Psoas muscle (tissue), 8 donors: ENCODE results near the gene THSD8. TPM values are rescaled to one million over a fixed set of nuclear protein-coding genes. Genes with fewer than 3 reads are reported as not detected.
"Not testable (repeated sequence)": the region's sequence is repeated elsewhere in the genome, so short reads cannot be mapped to it uniquely, and the experiment has no call there.

Experiments
- ATAC-seq, 4 donors: fragments of 200-7000 bp; cut with Tn5 transposase; one replicate each; pipeline ENCODE4 v1.9.1; 2020; ENCODE audit warnings: moderate library complexity in 3 of 4, mild to moderate bottlenecking in 2 of 4
- DNase-seq, 2 donors: peaks; one replicate each; pipeline ENCODE4 v3.0.0-alpha.2; 2020
- H3K27ac ChIP-seq: fragments of 200-600 bp; one replicate; pipeline ENCODE4 v1.8.0; 2022
- H3K27me3 ChIP-seq, 3 donors: fragments of 200-600 bp in 1 of 3; one replicate each; pipeline versions ENCODE4 v1.6.1 to v1.8.0; 2013 to 2022; ENCODE audit warnings: low read length in 2 of 3, mild to moderate bottlenecking in 2 of 3, moderate library complexity in 1 of 3; ENCODE audit not compliant: insufficient read depth in 3 of 3
- H3K36me3 ChIP-seq, 2 donors: fragments of 200-600 bp in 1 of 2; one replicate each; pipeline versions ENCODE4 v1.6.1 to v1.8.0; 2013 to 2022; ENCODE audit warnings: low read depth in 1 of 2, mild to moderate bottlenecking in 1 of 2, moderate library complexity in 1 of 2; ENCODE audit not compliant: insufficient read depth in 1 of 2
- H3K4me1 ChIP-seq: fragments of 200-600 bp; one replicate; pipeline ENCODE4 v1.8.0; 2022
- H3K4me3 ChIP-seq: fragments of 200-600 bp; one replicate; pipeline ENCODE4 v1.8.0; 2022; ENCODE audit warnings: mild to moderate bottlenecking
- H3K9me3 ChIP-seq: fragments of 200-600 bp; one replicate; pipeline ENCODE4 v1.8.0; 2022
- CTCF ChIP-seq: fragments of 200-600 bp; IDR thresholded peaks from one replicate; pipeline ENCODE4 v1.8.0; 2022; ENCODE audit warnings: antibody characterized with exemption
- WGBS, 3 donors: extraction: QIAGEN DNeasy Blood & Tissue Kit; methylation state at CpG; one replicate each; pipeline versions ENCODE4 v1.1.6 to v1.1.7; 2013; 5-methylcytosine and 5-hydroxymethylcytosine counted together
- intact Hi-C, 2 donors: fragments of 100-400 bp; cut with DNase I; formaldehyde crosslinking; loops; one replicate each; pipeline versions ENCODE4 v1.11.0 to v1.14.2; 2022
- polyA plus RNA-seq, 3 donors: library from polyadenylated mRNA; stranded (reverse); fragments of 200-250 nt; gene quantifications; one replicate each; pipeline ENCODE4 v1.2.3, GENCODE V29; 2013
- total RNA-seq, 4 donors: library from RNA; stranded (reverse); fragmentation: NEBNext Ultra II Directional in 2 of 4; extraction: Animal tissue kit (Norgen Biotek cat#: 25700) in 2 of 4; gene quantifications; one replicate each; pipeline versions ENCODE4 v1.2.1 to v1.2.4, GENCODE V29; 2021 to 2023
- donor health status: healthy with polysubstance abuse.
- donor health status: DM: no; HTN: no; CAD: no; lungs with moderate emphysema.
- donor health status: Bipolar disorder and iron deficiency.
- donor health status: healthy.
- donor health status: DM: yes; HTN: yes; CAD: no.
- donor health status: DM: no; HTN: no; CAD: no.
- donor health status: DM: no; HTN: no; CAD: no.
- donor health status: DM: yes; HTN: yes; CAD: no.

The THSD8 gene
- total and polyA plus RNA-seq, 7 donors: 0.92 to 3.2 (median 2.0) TPM

- H3K36me3 ChIP-seq: no peaks in the 10 kb centered on the region
- no peak for TF ChIP-seq CTCF
- H3K4me1 ChIP-seq: peaks cover 12% of the 10 kb centered on the region
- no peaks in the 10 kb centered on the region for H3K9me3 ChIP-seq
- DNase-seq (peak in 1 of 2 donors; percentile 51), ATAC-seq (no peak)
- 71 to 79% (median 75%) methylated on average over 11 of the region's 11 CpGs for WGBS, 3 donors
- no peak overlapping the region for H3K27ac ChIP-seq
- peaks cover 0 to 62% (median 21%) of the 10 kb centered on the region in 3 donors for H3K27me3 ChIP-seq
- intact Hi-C loops: loop anchor here in 1 of 2 donors (5.0 kb wide), 1 partner anchor 36 kb away; the partner anchor contains the start of gene RNASEH2A
- H3K4me3 ChIP-seq: no peak overlapping the region
Observed at GRCh38 chr19:12843328-12843727, 41.5 kb downstream of the THSD8 start.

- Histone ChIP-seq H3K4me3 (no peak overlapping the region), H3K36me3 (no peaks in the 10 kb centered on the region), H3K9me3 (no peaks in the 10 kb centered on the region), H3K27ac (no peak overlapping the region), H3K4me1 (peaks cover 12% of the 10 kb centered on the region), H3K27me3 (peaks cover 0 to 54% (median 12%) of the 10 kb centered on the region in 3 donors)
- DNase-seq (peak in 1 of 2 donors; percentile 10), ATAC-seq (no peak)
- intact Hi-C loops: loop anchor here in 1 of 2 donors (5.0 kb wide), 1 partner anchor 37 kb away; the partner anchor contains the start of gene RNASEH2A
- no peak for TF ChIP-seq CTCF
- 81 to 91% (median 82%) methylated on average over 3 of the region's 3 CpGs for WGBS, 3 donors
Observed at GRCh38 chr19:12843999-12844732, 42.3 kb downstream of the THSD8 start.

GRCh38 chr19:12846613-12847012, 44.7 kb downstream of the THSD8 start:
- H3K4me3 ChIP-seq, H3K4me1 ChIP-seq, ATAC-seq, H3K36me3 ChIP-seq, H3K9me3 ChIP-seq, H3K27ac ChIP-seq: not testable (repeated sequence)
- peaks cover 0 to 29% (median 2%) of the 10 kb centered on the region in 3 donors for H3K27me3 ChIP-seq
- DNase-seq: peak in 1 of 2 donors; percentile 25
- 79 to 83% (median 82%) methylated on average over 7 of the region's 7 CpGs for WGBS, 3 donors
- intact Hi-C loops: loop anchor here (2.0 to 5.0 kb wide), 4 partner anchors 74 to 169 kb away; partner anchors contain the start of gene TNPO2 (in 1 of the 2)

- WGBS, 3 donors: 10 to 13% (median 13%) methylated on average over 53 to 69 of the region's 69 CpGs
- DNase-seq: peak; percentile 87 to 93
- Histone ChIP-seq H3K4me3 (peak overlapping the region; percentile 47), H3K27me3 (peaks cover 0 to 21% (median 2%) of the 10 kb centered on the region in 3 donors), H3K4me1 (peaks cover 6% of the 10 kb centered on the region), H3K9me3 (no peaks in the 10 kb centered on the region), H3K27ac (no peak overlapping the region), H3K36me3 (no peaks in the 10 kb centered on the region)
- peak; percentile 97 to 100 (median 98) for ATAC-seq
- TF ChIP-seq CTCF: peak; percentile 100
- intact Hi-C loops: loop anchor here (2.0 to 5.0 kb wide), 4 partner anchors 75 to 170 kb away; partner anchors contain the start of gene TNPO2 (in 1 of the 2)
Observed at GRCh38 chr19:12847159-12848139, 45.6 kb downstream of the THSD8 start.

Other genes with a start within 250 kb of the THSD8 start
- 1 to 10 TPM; 1.6 to 4.9 (median 2.9) TPM for gene ZNF490, start 191.3 kb upstream of the THSD8 start, total RNA-seq
- 1 to 10 TPM in 1 of 3 donors, under 1 TPM in 2; 0.17 to 1.8 (median 0.27) TPM for gene ZNF490, start 191.3 kb upstream of the THSD8 start, polyA plus RNA-seq
- 10 to 100 TPM in 2 of 4 donors, 1 to 10 TPM in 2; 8.7 to 18.9 (median 10.9) TPM for gene ZNF791, start 191.1 kb upstream of the THSD8 start, total RNA-seq
- gene ZNF791, start 191.1 kb upstream of the THSD8 start, polyA plus RNA-seq: 1 to 10 TPM; 4.1 to 8.8 (median 4.3) TPM
- 10 to 100 TPM; 14.6 to 20.5 (median 16.2) TPM for gene MAN2B1, start 135.3 kb upstream of the THSD8 start, total RNA-seq
- 10 to 100 TPM in 2 of 3 donors, 1 to 10 TPM in 1; 9.6 to 17.8 (median 14.1) TPM for gene MAN2B1, start 135.3 kb upstream of the THSD8 start, polyA plus RNA-seq
- 1 to 10 TPM; 1.8 to 5.8 (median 3.7) TPM for gene WDR83, start 135.3 kb upstream of the THSD8 start, total RNA-seq
- gene WDR83, start 135.3 kb upstream of the THSD8 start, polyA plus RNA-seq: 1 to 10 TPM; 3.8 to 9.1 (median 5.8) TPM
- gene DHPS, start 120.2 kb upstream of the THSD8 start, total RNA-seq: 10 to 100 TPM; 75.6 to 86.7 (median 82.9) TPM
- gene DHPS, start 120.2 kb upstream of the THSD8 start, polyA plus RNA-seq: 10 to 100 TPM; 70.0 to 84.2 (median 83.8) TPM
- gene GNG14, start 114.1 kb upstream of the THSD8 start, total RNA-seq: not detected
- not detected for gene GNG14, start 114.1 kb upstream of the THSD8 start, polyA plus RNA-seq
- 1 to 10 TPM; 1.2 to 2.2 (median 1.6) TPM for gene FBXW9, start 105.4 kb upstream of the THSD8 start, total RNA-seq
- gene FBXW9, start 105.4 kb upstream of the THSD8 start, polyA plus RNA-seq: 1 to 10 TPM; 4.1 to 9.2 (median 4.4) TPM
- gene TNPO2, start 78.1 kb upstream of the THSD8 start, total RNA-seq: 10 to 100 TPM; 29.0 to 48.1 (median 37.3) TPM
- gene TNPO2, start 78.1 kb upstream of the THSD8 start, polyA plus RNA-seq: 10 to 100 TPM; 17.4 to 31.2 (median 28.6) TPM
- 100 to 1,000 TPM in 3 of 4 donors, 10 to 100 TPM in 1; 78.6 to 124 (median 108) TPM for gene TRIR, start 67.4 kb upstream of the THSD8 start, total RNA-seq
- 100 to 1,000 TPM; 183 to 309 (median 187) TPM for gene TRIR, start 67.4 kb upstream of the THSD8 start, polyA plus RNA-seq
- gene GET3, start 64.6 kb upstream of the THSD8 start, total RNA-seq: 10 to 100 TPM; 43.0 to 52.8 (median 51.0) TPM
- gene GET3, start 64.6 kb upstream of the THSD8 start, polyA plus RNA-seq: 100 to 1,000 TPM in 1 of 3 donors, 10 to 100 TPM in 2; 75.6 to 135 (median 98.5) TPM
- not detected for gene BEST2, start 50.3 kb upstream of the THSD8 start, total RNA-seq
- gene BEST2, start 50.3 kb upstream of the THSD8 start, polyA plus RNA-seq: under 1 TPM; 0.04 to 0.37 (median 0.08) TPM
- gene HOOK2, start 26.5 kb upstream of the THSD8 start, total RNA-seq: 10 to 100 TPM; 20.3 to 33.0 (median 23.8) TPM
- 10 to 100 TPM; 11.3 to 21.7 (median 19.0) TPM for gene HOOK2, start 26.5 kb upstream of the THSD8 start, polyA plus RNA-seq
- gene JUNB, start 10.6 kb upstream of the THSD8 start, total RNA-seq: 100 to 1,000 TPM in 2 of 4 donors, 10 to 100 TPM in 2; 29.2 to 217 (median 73.6) TPM
- gene JUNB, start 10.6 kb upstream of the THSD8 start, polyA plus RNA-seq: 100 to 1,000 TPM in 1 of 3 donors, 10 to 100 TPM in 2; 25.1 to 145 (median 31.9) TPM
- gene PRDX2, start 269 bp upstream of the THSD8 start, total RNA-seq: 100 to 1,000 TPM; 273 to 419 (median 370) TPM
- 100 to 1,000 TPM; 329 to 535 (median 396) TPM for gene PRDX2, start 269 bp upstream of the THSD8 start, polyA plus RNA-seq
- gene RNASEH2A, start 4.5 kb downstream of the THSD8 start, total RNA-seq: 1 to 10 TPM; 2.4 to 5.0 (median 3.0) TPM
- gene RNASEH2A, start 4.5 kb downstream of the THSD8 start, polyA plus RNA-seq: 1 to 10 TPM; 3.6 to 9.0 (median 8.6) TPM
- gene RTBDN, start 32.5 kb downstream of the THSD8 start, total RNA-seq: not detected
- under 1 TPM in 1 of 3 donors, not detected in 2; 0.05 TPM for gene RTBDN, start 32.5 kb downstream of the THSD8 start, polyA plus RNA-seq
- gene MAST1, start 36.4 kb downstream of the THSD8 start, total RNA-seq: not detected
- gene MAST1, start 36.4 kb downstream of the THSD8 start, polyA plus RNA-seq: under 1 TPM; 0.09 to 0.13 (median 0.10) TPM
- 10 to 100 TPM in 2 of 4 donors, 1 to 10 TPM in 2; 5.5 to 23.0 (median 13.1) TPM for gene DNASE2, start 79.4 kb downstream of the THSD8 start, total RNA-seq
- 10 to 100 TPM in 1 of 3 donors, 1 to 10 TPM in 2; 5.9 to 14.8 (median 7.5) TPM for gene DNASE2, start 79.4 kb downstream of the THSD8 start, polyA plus RNA-seq
- under 1 TPM in 2 of 4 donors, not detected in 2; 0.34 to 0.37 TPM for gene KLF1, start 85.1 kb downstream of the THSD8 start, total RNA-seq
- gene KLF1, start 85.1 kb downstream of the THSD8 start, polyA plus RNA-seq: under 1 TPM in 1 of 3 donors, not detected in 2; 0.18 TPM
- gene GCDH, start 89.1 kb downstream of the THSD8 start, total RNA-seq: 10 to 100 TPM; 18.9 to 45.2 (median 31.2) TPM
- gene GCDH, start 89.1 kb downstream of the THSD8 start, polyA plus RNA-seq: 10 to 100 TPM; 21.1 to 28.8 (median 21.9) TPM
- gene SYCE2, start 117.2 kb downstream of the THSD8 start, total RNA-seq: not detected
- gene SYCE2, start 117.2 kb downstream of the THSD8 start, polyA plus RNA-seq: under 1 TPM in 1 of 3 donors, not detected in 2; 0.05 TPM
- gene FARSA, start 131.6 kb downstream of the THSD8 start, total RNA-seq: 10 to 100 TPM; 45.9 to 65.1 (median 59.1) TPM
- 100 to 1,000 TPM in 1 of 3 donors, 10 to 100 TPM in 2; 61.6 to 161 (median 93.3) TPM for gene FARSA, start 131.6 kb downstream of the THSD8 start, polyA plus RNA-seq
- 100 to 1,000 TPM; 124 to 219 (median 175) TPM for gene CALR, start 136.5 kb downstream of the THSD8 start, total RNA-seq
- gene CALR, start 136.5 kb downstream of the THSD8 start, polyA plus RNA-seq: 100 to 1,000 TPM; 134 to 273 (median 146) TPM
- 100 to 1,000 TPM; 424 to 704 (median 500) TPM for gene RAD23A, start 143.8 kb downstream of the THSD8 start, total RNA-seq
- gene RAD23A, start 143.8 kb downstream of the THSD8 start, polyA plus RNA-seq: 100 to 1,000 TPM; 403 to 801 (median 728) TPM
- 10 to 100 TPM; 22.4 to 35.6 (median 29.3) TPM for gene GADD45GIP1, start 155.2 kb downstream of the THSD8 start, total RNA-seq
- 100 to 1,000 TPM in 1 of 3 donors, 10 to 100 TPM in 2; 50.6 to 119 (median 62.5) TPM for gene GADD45GIP1, start 155.2 kb downstream of the THSD8 start, polyA plus RNA-seq
- gene DAND5, start 167.5 kb downstream of the THSD8 start, total RNA-seq: under 1 TPM in 1 of 4 donors, not detected in 3; 0.26 TPM
- not detected for gene DAND5, start 167.5 kb downstream of the THSD8 start, polyA plus RNA-seq
- gene NFIX, start 193.4 kb downstream of the THSD8 start, total RNA-seq: 100 to 1,000 TPM; 220 to 347 (median 268) TPM
- gene NFIX, start 193.4 kb downstream of the THSD8 start, polyA plus RNA-seq: 100 to 1,000 TPM in 1 of 3 donors, 10 to 100 TPM in 2; 22.2 to 158 (median 43.8) TPM